WTC11 (cell line): Measurements from ENCODE around the gene TNXB.

Experiments
- CREB1 ChIP-seq: sonication (generic); formaldehyde crosslinking; IDR thresholded peaks from 2 replicates; pipeline ENCODE4 v1.8.0; 2023; ENCODE audit warnings: mild to moderate bottlenecking, missing genetic modification reagents
- CREM ChIP-seq: sonication (generic); formaldehyde crosslinking; IDR thresholded peaks from 2 replicates; pipeline ENCODE4 v1.8.1; 2022; ENCODE audit warnings: mild to moderate bottlenecking, missing genetic modification reagents, moderate library complexity
- CTCF ChIP-seq: fragments of 200-600 bp; IDR thresholded peaks from 2 replicates; pipeline ENCODE4 v1.8.0; 2022; ENCODE audit warnings: antibody characterized with exemption
- NFATC4 ChIP-seq: fragments of 250-450 bp; sonication (Bioruptor Pico); IDR thresholded peaks from 2 replicates; pipeline ENCODE4 v1.9.0; 2021; ENCODE audit warnings: mild to moderate bottlenecking
- TEAD1 ChIP-seq: sonication (generic); formaldehyde crosslinking; IDR thresholded peaks from 2 replicates; pipeline ENCODE4 v1.8.0; 2022; ENCODE audit warnings: mild to moderate bottlenecking, missing genetic modification reagents

GRCh38 chr6:32102255-32102654, 6.9 kb downstream of the TNXB start:
- TF ChIP-seq CTCF (no peak), NFATC4 (CRISPR knock-in tag) (no peak), CREM (CRISPR knock-in tag) (no peak), TEAD1 (CRISPR knock-in tag) (no peak), CREB1 (CRISPR knock-in tag) (no peak)
